ENCODE results near the gene GSTM1.

- TF ChIP-seq CTCF (conservative IDR thresholded peaks at IDR 0.05 in 1 of 2, IDR thresholded peaks at IDR 0.05 in 1 of 2; ENCODE audit: low read depth in 1 of 2, low read length in 2 of 2) (peak; percentile 19 to 24), EZH2 (IDR thresholded peaks at IDR 0.05; ENCODE audit: low read length, missing control alignments) (no peak)
These were observed at the start of gene GSTM1 for GRCh38 chr1:109687641-109688499.

All from fibroblast of lung (primary cell).